ENCODE measurements around the gene TBX18.

DNA sequence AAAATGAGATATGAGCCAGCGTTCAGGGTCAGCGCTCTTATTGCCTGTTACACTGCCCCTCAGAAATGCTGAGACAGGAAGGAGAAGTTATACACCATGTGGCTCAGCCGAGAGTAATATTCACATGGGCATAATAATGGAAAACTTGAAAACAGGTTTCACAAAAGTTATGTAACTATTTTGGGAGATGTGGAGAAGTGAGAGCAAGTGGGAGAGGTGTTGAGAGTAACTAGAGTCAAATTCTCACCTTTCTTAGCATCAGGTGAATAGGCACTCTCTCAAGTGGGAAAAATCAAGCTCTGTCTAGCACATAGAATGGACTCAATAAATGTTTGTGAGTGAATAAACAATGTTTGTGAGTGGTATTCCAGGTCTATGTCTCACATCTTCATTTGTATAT is 94.5 kb downstream of the TBX18 start:
- no peak for TF ChIP-seq POLR2A (IDR thresholded peaks at IDR 0.05)
- TF ChIP-seq, protein P1, sequence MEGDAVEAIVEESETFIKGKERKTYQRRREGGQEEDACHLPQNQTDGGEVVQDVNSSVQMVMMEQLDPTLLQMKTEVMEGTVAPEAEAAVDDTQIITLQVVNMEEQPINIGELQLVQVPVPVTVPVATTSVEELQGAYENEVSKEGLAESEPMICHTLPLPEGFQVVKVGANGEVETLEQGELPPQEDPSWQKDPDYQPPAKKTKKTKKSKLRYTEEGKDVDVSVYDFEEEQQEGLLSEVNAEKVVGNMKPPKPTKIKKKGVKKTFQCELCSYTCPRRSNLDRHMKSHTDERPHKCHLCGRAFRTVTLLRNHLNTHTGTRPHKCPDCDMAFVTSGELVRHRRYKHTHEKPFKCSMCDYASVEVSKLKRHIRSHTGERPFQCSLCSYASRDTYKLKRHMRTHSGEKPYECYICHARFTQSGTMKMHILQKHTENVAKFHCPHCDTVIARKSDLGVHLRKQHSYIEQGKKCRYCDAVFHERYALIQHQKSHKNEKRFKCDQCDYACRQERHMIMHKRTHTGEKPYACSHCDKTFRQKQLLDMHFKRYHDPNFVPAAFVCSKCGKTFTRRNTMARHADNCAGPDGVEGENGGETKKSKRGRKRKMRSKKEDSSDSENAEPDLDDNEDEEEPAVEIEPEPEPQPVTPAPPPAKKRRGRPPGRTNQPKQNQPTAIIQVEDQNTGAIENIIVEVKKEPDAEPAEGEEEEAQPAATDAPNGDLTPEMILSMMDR (IDR thresholded peaks at IDR 0.05), result no peak

All from uterus (tissue), 2 donors.